Gastrocnemius medialis (tissue), 4 donors: ENCODE data around the gene HAL.

ENCODE experiments used
- POLR2A ChIP-seq, 2 donors: fragments of 450-650 bp; IDR thresholded peaks; one replicate each; pipeline ENCODE4 v1.6.1; 2017; ENCODE audit warnings: antibody characterized with exemption in 2 of 2, mild to moderate bottlenecking in 2 of 2, moderate library complexity in 2 of 2
- TF ChIP-seq, protein P1 (sequence below), 5 experiments: fragments of 450-650 bp in 3 of 5; fragments of 200-600 bp in 2 of 5; sonication (generic) in 2 of 5; IDR thresholded peaks in 4 of 5; conservative IDR thresholded peaks in 1 of 5; 1 replicate in 4 of 5; 2 replicates in 1 of 5; pipeline ENCODE4 v1.5.1; 2016 to 2019; ENCODE audit warnings: antibody characterized with exemption in 5 of 5, mild to moderate bottlenecking in 3 of 5, moderate library complexity in 3 of 5

DNA sequence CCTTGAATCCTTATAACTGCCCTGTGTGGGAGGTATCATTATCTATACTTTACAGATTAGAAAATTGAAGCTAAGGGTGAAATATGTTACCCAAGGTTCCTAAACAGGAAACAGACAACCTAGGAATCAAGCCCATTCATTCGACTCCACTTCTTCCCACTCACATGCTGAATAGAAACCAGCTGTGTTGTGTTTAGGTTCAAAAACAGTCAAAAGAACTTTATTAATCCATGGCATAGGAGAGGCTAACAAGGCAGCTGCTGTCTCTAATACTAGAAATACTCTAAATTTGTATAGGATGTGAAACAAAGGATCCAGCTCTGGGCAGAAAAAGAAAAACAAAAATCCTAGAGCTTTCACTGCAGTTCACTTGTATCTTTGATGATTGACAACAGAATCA, 43.1 kb downstream of the HAL start:
- TF ChIP-seq, protein P1, sequence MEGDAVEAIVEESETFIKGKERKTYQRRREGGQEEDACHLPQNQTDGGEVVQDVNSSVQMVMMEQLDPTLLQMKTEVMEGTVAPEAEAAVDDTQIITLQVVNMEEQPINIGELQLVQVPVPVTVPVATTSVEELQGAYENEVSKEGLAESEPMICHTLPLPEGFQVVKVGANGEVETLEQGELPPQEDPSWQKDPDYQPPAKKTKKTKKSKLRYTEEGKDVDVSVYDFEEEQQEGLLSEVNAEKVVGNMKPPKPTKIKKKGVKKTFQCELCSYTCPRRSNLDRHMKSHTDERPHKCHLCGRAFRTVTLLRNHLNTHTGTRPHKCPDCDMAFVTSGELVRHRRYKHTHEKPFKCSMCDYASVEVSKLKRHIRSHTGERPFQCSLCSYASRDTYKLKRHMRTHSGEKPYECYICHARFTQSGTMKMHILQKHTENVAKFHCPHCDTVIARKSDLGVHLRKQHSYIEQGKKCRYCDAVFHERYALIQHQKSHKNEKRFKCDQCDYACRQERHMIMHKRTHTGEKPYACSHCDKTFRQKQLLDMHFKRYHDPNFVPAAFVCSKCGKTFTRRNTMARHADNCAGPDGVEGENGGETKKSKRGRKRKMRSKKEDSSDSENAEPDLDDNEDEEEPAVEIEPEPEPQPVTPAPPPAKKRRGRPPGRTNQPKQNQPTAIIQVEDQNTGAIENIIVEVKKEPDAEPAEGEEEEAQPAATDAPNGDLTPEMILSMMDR (IDR thresholded peaks at IDR 0.05 in 4 of 5, conservative IDR thresholded peaks at IDR 0.05 in 1 of 5), result no peak
- no peak for TF ChIP-seq POLR2A (IDR thresholded peaks at IDR 0.05)
